Natural killer cell (primary cell): ENCODE results near the gene JPH3. TPM values are rescaled to one million over a fixed set of nuclear protein-coding genes. Genes with fewer than 3 reads are reported as not detected.

Experiments
- ATAC-seq, 3 donors: fragments of 150-1000 bp in 2 of 3; fragments of 200-7000 bp in 1 of 3; cut with Tn5 transposase; 1 replicate in 1 of 3; 2 replicates in 2 of 3; pipeline ENCODE4 v1.10.0; 2021; ENCODE audit warnings: mild to moderate bottlenecking in 2 of 3, moderate library complexity in 2 of 3
- DNase-seq, 2 donors: peaks; one replicate each; pipeline versions ENCODE4 v3.0.0 to v3.0.0-alpha.2; 2013 to 2021; ENCODE audit warnings: mixed read lengths in 1 of 2
- H3K27ac ChIP-seq: one replicate; pipeline ENCODE4 v1.5.1; 2013; ENCODE audit warnings: mild to moderate bottlenecking, low read length
- H3K27me3 ChIP-seq: one replicate; pipeline ENCODE4 v1.6.1; 2013; ENCODE audit warnings: low read length; ENCODE audit not compliant: control insufficient read depth, insufficient read depth
- H3K36me3 ChIP-seq: one replicate; pipeline ENCODE4 v1.6.1; 2013; ENCODE audit warnings: low read length; ENCODE audit not compliant: control insufficient read depth, insufficient read depth
- H3K4me1 ChIP-seq: one replicate; pipeline ENCODE4 v1.6.1; 2013; ENCODE audit warnings: low read length; ENCODE audit not compliant: control insufficient read depth, insufficient read depth
- H3K4me3 ChIP-seq: one replicate; pipeline ENCODE4 v1.5.1; 2013; ENCODE audit warnings: low read length
- H3K9me3 ChIP-seq: one replicate; pipeline ENCODE4 v1.6.1; 2013; ENCODE audit warnings: low read length; ENCODE audit not compliant: control insufficient read depth, insufficient read depth
- H3K27ac Mint-ChIP-seq, 2 donors: one replicate each; pipeline ENCODE4 v1.8.0; 2022; ENCODE audit warnings: mild to moderate bottlenecking in 2 of 2, mixed read lengths in 2 of 2, moderate library complexity in 1 of 2
- H3K27me3 Mint-ChIP-seq, 2 donors: one replicate each; pipeline ENCODE4 v1.8.0; 2022; ENCODE audit warnings: low read depth in 2 of 2, mixed read lengths in 2 of 2
- H3K36me3 Mint-ChIP-seq: one replicate; pipeline ENCODE4 v1.8.0; 2022; ENCODE audit warnings: mixed read lengths
- H3K4me1 Mint-ChIP-seq, 2 donors: one replicate each; pipeline ENCODE4 v1.8.0; 2022; ENCODE audit warnings: mixed read lengths in 2 of 2
- H3K4me3 Mint-ChIP-seq: one replicate; pipeline ENCODE4 v1.8.0; 2022; ENCODE audit warnings: mild to moderate bottlenecking, moderate library complexity, mixed read lengths
- H3K9me3 Mint-ChIP-seq, 2 donors: one replicate each; pipeline ENCODE4 v1.8.0; 2022; ENCODE audit warnings: mixed read lengths in 2 of 2
- WGBS: methylation state at CpG from one replicate; pipeline ENCODE4 v1.1.7; 2013; ENCODE audit warnings: missing lambda C conversion rate; ENCODE audit not compliant: insufficient coverage; 5-methylcytosine and 5-hydroxymethylcytosine counted together
- intact Hi-C: fragments of 100-400 bp; cut with micrococcal nuclease; formaldehyde crosslinking; loops from one replicate; pipeline ENCODE4 v1.14.2; 2022
- total RNA-seq, 4 donors: library from RNA; stranded (reverse); fragments of 120-200 nt in 1 of 4; gene quantifications; one replicate each; pipeline versions ENCODE4 v1.2.3 to v1.2.4, GENCODE V29; 2013 to 2022
- TF ChIP-seq, protein P1 (sequence below): fragments of 200-600 bp; IDR thresholded peaks from one replicate; pipeline ENCODE4 v1.8.0; 2022; ENCODE audit warnings: antibody characterized with exemption

The JPH3 gene
- total RNA-seq, 3 donors from 2014 or later (not counting 1 experiment from before 2014, with no cell fraction given) = not detected

DNA sequence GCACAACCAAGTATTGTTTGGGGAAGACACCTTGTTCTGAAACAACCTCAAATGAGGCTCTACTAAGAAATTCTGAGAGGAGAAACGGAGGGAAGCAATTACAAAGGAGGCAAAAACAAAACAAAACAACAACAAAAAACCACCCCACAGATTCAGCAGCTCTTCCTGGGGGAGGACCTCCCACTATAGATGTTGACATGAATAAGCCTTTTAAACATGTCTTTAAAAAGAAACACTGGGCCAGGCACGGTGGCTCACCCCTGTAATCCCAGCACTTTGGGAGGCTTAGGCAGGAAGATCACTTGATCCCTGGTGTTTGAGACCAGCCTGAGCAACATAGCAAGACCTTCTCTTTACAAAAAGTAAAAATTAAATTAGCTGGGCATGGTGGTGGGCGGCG is 22.6 kb upstream of the JPH3 start:
- H3K9me3 ChIP-seq = no peaks in the 10 kb centered on the region
- Mint-ChIP-seq H3K4me3 (no peak overlapping the region), H3K4me1 (no peaks in the 10 kb centered on the region), H3K36me3 (no peaks in the 10 kb centered on the region), H3K27me3 (peaks cover 8 to 39% of the 10 kb centered on the region in 2 donors), H3K27ac (no peak overlapping the region), H3K9me3 (no peaks in the 10 kb centered on the region)
- H3K36me3 ChIP-seq = no peaks in the 10 kb centered on the region
- no peak overlapping the region for H3K4me3 ChIP-seq
- no peak for DNase-seq
- TF ChIP-seq, protein P1, sequence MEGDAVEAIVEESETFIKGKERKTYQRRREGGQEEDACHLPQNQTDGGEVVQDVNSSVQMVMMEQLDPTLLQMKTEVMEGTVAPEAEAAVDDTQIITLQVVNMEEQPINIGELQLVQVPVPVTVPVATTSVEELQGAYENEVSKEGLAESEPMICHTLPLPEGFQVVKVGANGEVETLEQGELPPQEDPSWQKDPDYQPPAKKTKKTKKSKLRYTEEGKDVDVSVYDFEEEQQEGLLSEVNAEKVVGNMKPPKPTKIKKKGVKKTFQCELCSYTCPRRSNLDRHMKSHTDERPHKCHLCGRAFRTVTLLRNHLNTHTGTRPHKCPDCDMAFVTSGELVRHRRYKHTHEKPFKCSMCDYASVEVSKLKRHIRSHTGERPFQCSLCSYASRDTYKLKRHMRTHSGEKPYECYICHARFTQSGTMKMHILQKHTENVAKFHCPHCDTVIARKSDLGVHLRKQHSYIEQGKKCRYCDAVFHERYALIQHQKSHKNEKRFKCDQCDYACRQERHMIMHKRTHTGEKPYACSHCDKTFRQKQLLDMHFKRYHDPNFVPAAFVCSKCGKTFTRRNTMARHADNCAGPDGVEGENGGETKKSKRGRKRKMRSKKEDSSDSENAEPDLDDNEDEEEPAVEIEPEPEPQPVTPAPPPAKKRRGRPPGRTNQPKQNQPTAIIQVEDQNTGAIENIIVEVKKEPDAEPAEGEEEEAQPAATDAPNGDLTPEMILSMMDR = no peak
- H3K27ac ChIP-seq = no peak overlapping the region
- WGBS = 92% methylated on average over 3 of the region's 4 CpGs
- peaks cover 2% of the 10 kb centered on the region for H3K27me3 ChIP-seq
- H3K4me1 ChIP-seq = no peaks in the 10 kb centered on the region
- intact Hi-C loops = no loop called here
- no peak for ATAC-seq

GRCh38 chr16:87580855-87581261 is 21.4 kb upstream of the JPH3 start:
- peaks cover 2% of the 10 kb centered on the region for H3K27me3 ChIP-seq
- no peak overlapping the region for H3K4me3 ChIP-seq
- H3K4me1 ChIP-seq = no peaks in the 10 kb centered on the region
- H3K36me3 ChIP-seq = no peaks in the 10 kb centered on the region
- Mint-ChIP-seq H3K27ac (no peak overlapping the region), H3K4me3 (no peak overlapping the region), H3K9me3 (no peaks in the 10 kb centered on the region), H3K36me3 (no peaks in the 10 kb centered on the region), H3K4me1 (no peaks in the 10 kb centered on the region), H3K27me3 (peaks cover 15 to 48% of the 10 kb centered on the region in 2 donors)
- TF ChIP-seq, protein P1 = no peak
- H3K27ac ChIP-seq = no peak overlapping the region
- intact Hi-C loops = no loop called here
- DNase-seq (no peak), ATAC-seq (no peak)
- 92% methylated on average over 4 of the region's 4 CpGs for whole genome bisulfite sequencing
- no peaks in the 10 kb centered on the region for H3K9me3 ChIP-seq

DNA sequence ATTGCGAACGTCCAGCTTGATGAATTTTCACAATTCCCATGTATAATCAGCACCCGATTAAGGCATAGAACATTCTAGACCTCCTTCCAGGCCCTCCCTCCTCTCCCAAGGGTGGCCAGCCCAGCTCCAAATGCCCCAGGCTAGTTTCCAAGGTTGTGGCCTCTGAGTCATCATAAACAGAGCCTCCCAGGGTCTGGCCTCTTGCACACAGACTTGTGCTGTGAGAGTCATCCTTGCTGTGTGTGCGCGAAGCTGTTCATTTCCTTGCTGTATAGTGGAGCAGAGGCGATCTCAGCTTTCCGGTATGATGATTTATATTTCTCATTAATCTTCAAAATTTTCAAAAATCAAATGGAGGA is 20.5 kb upstream of the JPH3 start:
- Histone ChIP-seq H3K36me3 (no peaks in the 10 kb centered on the region), H3K27me3 (peaks cover 2% of the 10 kb centered on the region), H3K27ac (no peak overlapping the region), H3K4me3 (no peak overlapping the region), H3K4me1 (no peaks in the 10 kb centered on the region), H3K9me3 (no peaks in the 10 kb centered on the region)
- TF ChIP-seq, protein P1 = no peak
- no peaks in the 10 kb centered on the region for H3K36me3 Mint-ChIP-seq
- no peak overlapping the region for H3K27ac Mint-ChIP-seq
- no peak for ATAC-seq
- intact Hi-C loops = no loop called here
- no peaks in the 10 kb centered on the region for H3K9me3 Mint-ChIP-seq
- peaks cover 16 to 51% of the 10 kb centered on the region in 2 donors for H3K27me3 Mint-ChIP-seq
- H3K4me1 Mint-ChIP-seq = no peaks in the 10 kb centered on the region
- 71% methylated on average over 5 of the region's 7 CpGs for WGBS
- H3K4me3 Mint-ChIP-seq = no peak overlapping the region
- DNase-seq = no peak

- no peaks in the 10 kb centered on the region for H3K4me1 ChIP-seq
- H3K36me3 Mint-ChIP-seq = no peaks in the 10 kb centered on the region
- H3K27ac ChIP-seq = no peak overlapping the region
- H3K36me3 ChIP-seq = no peaks in the 10 kb centered on the region
- no peak overlapping the region for H3K4me3 ChIP-seq
- DNase-seq (no peak), ATAC-seq (no peak)
- H3K9me3 ChIP-seq = no peaks in the 10 kb centered on the region
- intact Hi-C loops = no loop called here
- WGBS = 78% methylated on average over 33 of the region's 33 CpGs
- peaks cover 18 to 52% of the 10 kb centered on the region in 2 donors for H3K27me3 Mint-ChIP-seq
- H3K27ac Mint-ChIP-seq = no peak overlapping the region
- peaks cover 2% of the 10 kb centered on the region for H3K27me3 ChIP-seq
- no peaks in the 10 kb centered on the region for H3K4me1 Mint-ChIP-seq
- H3K9me3 Mint-ChIP-seq = no peaks in the 10 kb centered on the region
- no peak overlapping the region for H3K4me3 Mint-ChIP-seq
- TF ChIP-seq, protein P1 = no peak
Measured at GRCh38 chr16:87582216-87582965, 19.9 kb upstream of the JPH3 start.
